ENCODE measurements around the gene POU3F4.

The POU3F4 gene

DNA sequence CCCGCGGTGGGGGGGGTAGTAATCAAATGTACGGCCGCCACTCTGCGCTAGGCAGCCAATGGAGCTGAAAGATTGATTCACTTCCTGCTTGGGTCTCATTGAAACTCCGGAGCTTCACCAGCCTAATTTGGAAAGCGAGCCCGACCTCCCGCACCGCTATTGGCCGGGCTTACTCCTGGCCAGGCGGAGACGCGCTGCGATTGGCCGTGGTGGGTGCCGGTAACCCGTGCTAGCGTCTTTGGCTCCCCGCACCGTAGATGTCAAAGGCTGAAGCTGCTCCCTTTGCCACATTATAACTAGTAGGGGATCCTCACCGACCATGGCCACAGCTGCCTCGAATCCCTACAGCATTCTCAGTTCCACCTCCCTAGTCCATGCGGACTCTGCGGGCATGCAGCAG lies at the start of gene POU3F4:
TSS of gene POU3F4 (plus strand) at position 285 of the 400 bp plus-strand sequence. CDS start at position 320, 35 bp downstream.
- DNase-seq (ENCODE audit: low read depth, low spot score), result peak; percentile 19

DNA sequence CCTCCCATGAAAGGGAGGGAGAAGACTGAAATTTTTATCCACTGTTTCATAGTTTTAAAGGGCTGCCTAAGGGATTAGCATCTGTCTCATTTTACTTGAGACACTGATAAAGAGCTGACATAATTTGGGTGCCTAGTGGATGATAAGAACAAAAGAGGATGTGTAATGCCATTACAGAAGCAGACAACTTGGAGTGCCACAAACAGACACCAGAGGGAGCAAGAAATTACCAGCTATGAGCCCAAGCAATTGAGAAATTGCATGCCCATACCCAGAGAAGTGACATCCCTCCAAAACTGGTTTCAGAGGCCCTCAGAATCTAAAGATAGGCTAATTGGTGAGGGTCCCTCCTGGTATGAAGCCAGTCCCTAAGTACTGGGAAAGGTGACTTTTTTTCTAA lies 38.5 kb upstream of the POU3F4 start:
- DNase-seq (ENCODE audit: low read depth, low spot score), result peak; percentile 30

- no peak for DNase-seq (ENCODE audit: low read depth, low spot score)
Observed at GRCh38 chrX:83495898-83496297, 12.2 kb upstream of the POU3F4 start.

- peak; percentile 20 for DNase-seq (ENCODE audit: low read depth, low spot score)
Observed at GRCh38 chrX:83501003-83501402, 7.1 kb upstream of the POU3F4 start.

DNA sequence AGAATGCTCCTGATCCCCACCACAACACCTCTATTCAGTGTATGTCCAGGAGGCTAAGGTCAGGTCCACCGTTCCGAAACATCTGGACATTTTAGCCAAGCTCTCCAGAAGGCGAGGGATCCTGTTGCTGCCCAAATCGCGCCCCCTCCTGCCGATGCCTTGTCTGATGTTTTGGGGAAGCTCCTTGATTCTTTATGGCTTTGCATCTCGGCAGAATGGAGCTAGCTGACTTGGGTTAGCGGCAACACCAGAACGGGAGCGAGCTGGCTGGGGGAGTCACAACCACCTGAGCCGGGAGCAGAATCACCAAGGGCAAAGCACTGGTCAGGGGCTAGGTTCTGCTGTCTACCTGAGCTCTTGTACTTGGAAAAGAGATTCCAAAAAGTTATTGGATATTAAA lies 6.6 kb upstream of the POU3F4 start:
- no peak for DNase-seq (ENCODE audit: low read depth, low spot score)

DNA sequence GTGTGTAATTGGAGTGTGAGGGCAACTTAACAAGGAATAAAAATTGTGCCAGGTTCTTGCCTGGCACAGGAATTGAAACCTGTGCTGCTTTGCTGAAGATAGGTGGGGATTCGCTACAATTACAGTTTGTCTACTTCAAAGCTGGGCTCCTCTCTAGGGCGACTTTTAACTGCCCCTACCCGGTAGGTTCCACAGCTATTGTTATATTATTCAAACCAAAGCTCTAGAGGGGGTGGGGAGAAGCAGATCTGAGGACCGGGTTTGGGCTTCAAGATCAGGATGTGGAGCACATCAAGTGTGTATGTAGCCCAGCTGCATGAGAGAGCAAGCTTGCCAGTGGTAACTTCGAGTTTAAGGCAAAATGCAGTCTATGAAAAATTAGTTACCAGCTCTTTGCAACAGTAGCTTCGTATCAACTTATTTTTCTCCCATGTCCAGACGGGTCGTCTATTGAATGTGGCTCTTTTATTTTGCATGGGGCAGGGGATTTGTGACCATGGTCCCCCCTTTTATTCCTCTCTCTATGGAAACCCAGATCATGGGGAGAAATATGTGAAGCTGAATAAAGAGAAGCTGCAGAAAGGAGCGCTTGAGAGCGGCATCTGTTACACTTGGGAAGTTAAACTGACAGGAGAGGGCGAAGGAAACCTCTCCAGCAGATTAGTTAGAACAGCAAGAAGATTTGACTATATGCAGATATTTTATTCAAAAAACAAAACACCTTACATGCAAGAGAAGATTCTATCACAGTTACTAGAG lies 3.2 kb upstream of the POU3F4 start:
- DNase-seq (ENCODE audit: low read depth, low spot score), result no peak

- DNase-seq (ENCODE audit: low read depth, low spot score), result no peak
Observed at GRCh38 chrX:83508526-83509253, 600 bp downstream of the POU3F4 start.

- no peak for DNase-seq (ENCODE audit: low read depth, low spot score)
Observed at GRCh38 chrX:83509254-83509801, 1.2 kb downstream of the POU3F4 start.

GRCh38 chrX:83510510-83511062 lies 2.5 kb downstream of the POU3F4 start:
- no peak for DNase-seq (ENCODE audit: low read depth, low spot score)

- peak; percentile 53 for DNase-seq (ENCODE audit: low read depth, low spot score)
Observed at GRCh38 chrX:83511208-83511607, 3.1 kb downstream of the POU3F4 start.

DNA sequence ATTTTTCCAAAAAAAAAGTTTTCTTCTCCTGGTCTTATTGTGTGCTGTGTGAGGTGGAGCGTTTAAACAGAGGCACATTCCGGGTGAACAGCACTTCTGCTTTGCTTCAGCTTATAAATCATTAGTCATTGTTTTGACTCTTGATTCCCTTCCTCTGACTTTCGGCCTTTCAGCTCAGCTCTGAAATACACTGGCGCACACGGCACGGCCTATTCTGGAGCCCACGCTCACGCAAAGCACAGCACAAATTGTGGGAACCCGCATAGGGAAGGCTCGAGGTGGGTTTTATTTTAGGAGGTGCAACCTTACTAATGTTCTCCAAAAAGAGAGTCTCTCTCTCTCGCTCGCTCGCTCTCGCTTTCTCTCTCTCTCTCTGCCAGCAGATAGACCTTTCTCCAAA lies 4.0 kb downstream of the POU3F4 start:
- DNase-seq (ENCODE audit: low read depth, low spot score), result no peak

DNA sequence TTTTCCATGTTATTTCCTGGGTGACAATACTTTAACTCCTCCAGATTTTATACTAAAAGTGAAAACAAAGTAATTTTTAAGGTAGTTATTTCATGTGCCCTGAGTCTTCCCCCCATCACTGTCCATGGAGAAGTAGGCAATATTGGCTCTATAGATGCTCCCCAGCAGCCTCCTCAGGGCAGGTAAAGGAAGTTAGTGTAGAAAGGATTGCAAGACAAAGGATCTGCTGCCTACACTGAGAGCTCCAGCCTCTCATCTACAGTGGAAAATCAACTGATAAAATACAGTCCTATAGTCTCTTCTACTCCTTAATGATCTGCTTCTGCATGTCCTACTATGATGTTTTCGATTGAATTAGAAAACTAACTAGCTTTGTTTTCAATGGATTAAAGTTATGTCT lies 8.5 kb downstream of the POU3F4 start:
- no peak for DNase-seq (ENCODE audit: low read depth, low spot score)

DNA sequence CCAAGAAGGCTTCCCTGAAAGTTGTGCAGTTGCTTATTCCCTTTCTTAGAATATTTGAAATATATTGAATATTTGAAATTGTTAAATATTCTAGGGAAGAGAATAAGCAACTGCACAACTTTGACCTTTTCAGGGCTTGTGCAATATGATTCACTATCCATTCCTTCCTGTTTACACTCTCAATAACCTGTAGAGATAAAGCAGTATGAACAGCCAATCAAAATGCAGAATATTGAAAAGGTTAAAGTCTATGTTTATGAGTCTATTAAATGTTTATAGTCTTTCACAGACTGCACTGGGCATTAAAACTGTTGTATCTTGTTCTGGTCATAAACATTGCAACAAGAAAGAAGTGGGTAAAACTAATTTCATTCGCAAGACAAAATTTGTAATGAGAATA lies 13.8 kb downstream of the POU3F4 start:
- DNase-seq (ENCODE audit: low read depth, low spot score), result no peak

- no peak for DNase-seq (ENCODE audit: low read depth, low spot score)
Observed at GRCh38 chrX:83529950-83530349, 21.9 kb downstream of the POU3F4 start.

DNA sequence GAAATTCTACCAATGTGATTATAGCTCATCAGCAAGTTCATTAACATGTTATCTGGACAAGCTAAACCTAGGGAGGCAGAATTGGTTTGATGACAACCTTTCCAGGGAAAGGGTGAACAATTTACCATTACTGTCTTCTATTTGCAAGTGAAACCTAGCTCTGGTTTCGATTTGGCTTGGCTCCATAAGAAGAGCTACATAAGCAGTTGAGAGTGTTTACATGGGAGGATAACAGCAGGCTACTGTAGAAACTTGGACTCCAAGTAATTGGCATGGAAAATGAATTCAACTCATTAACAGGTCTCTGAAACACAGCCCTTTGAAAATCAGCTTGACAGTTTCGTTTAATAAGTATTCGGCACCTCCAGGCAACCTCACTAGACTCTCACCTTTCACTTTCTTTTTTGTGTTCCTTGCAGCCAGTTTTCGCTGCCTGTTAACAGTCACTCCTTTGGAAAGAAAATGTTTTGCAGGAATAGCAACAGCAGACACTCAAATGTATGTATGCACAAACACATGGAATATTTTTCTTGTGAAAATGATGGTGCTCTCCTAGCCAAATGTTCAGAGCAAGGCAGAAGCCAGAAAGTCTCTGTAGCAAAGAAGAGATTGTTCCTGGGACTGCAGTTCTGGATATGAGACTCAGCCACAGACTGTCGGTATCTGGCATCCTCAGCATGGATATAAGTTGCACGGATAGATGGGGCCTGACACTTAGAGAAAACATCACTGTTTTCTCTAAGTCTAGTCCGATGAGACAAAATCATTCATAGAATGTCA lies 27.5 kb downstream of the POU3F4 start:
- DNase-seq (ENCODE audit: low read depth, low spot score), result no peak

All from ELF-1 (cell line).